Gastrocnemius medialis (tissue), 4 donors: Measurements from ENCODE around the gene NECTIN2.

ENCODE experiments used
- CTCF ChIP-seq, 5 experiments: fragments of 450-650 bp in 3 of 5; fragments of 200-600 bp in 2 of 5; sonication (generic) in 2 of 5; IDR thresholded peaks in 4 of 5; conservative IDR thresholded peaks in 1 of 5; 1 replicate in 4 of 5; 2 replicates in 1 of 5; pipeline ENCODE4 v1.5.1; 2016 to 2019; ENCODE audit warnings: antibody characterized with exemption in 5 of 5, mild to moderate bottlenecking in 3 of 5, moderate library complexity in 3 of 5
- POLR2A ChIP-seq, 2 donors: fragments of 450-650 bp; IDR thresholded peaks; one replicate each; pipeline ENCODE4 v1.6.1; 2017; ENCODE audit warnings: antibody characterized with exemption in 2 of 2, mild to moderate bottlenecking in 2 of 2, moderate library complexity in 2 of 2

GRCh38 chr19:44875666-44876451, 29.8 kb downstream of the NECTIN2 start:
- TF ChIP-seq CTCF (IDR thresholded peaks at IDR 0.05 in 4 of 5, conservative IDR thresholded peaks at IDR 0.05 in 1 of 5) = no peak
- TF ChIP-seq POLR2A (IDR thresholded peaks at IDR 0.05) = no peak
